ENCODE results near the gene MARS2.
"Not testable (repeated sequence)": the region's sequence is repeated elsewhere in the genome, so short reads cannot be mapped to it uniquely, and the experiment has no call there.

MARS2 gene

GRCh38 chr2:197706839-197707207 is 1.7 kb downstream of the MARS2 start:
- no peak for DNase-seq

- DNase-seq: peak in 1 of 5 experiments; percentile 45
Observed at GRCh38 chr2:197707316-197708213, 2.4 kb downstream of the MARS2 start.

- DNase-seq: no peak
Observed at GRCh38 chr2:197708331-197708730, 3.2 kb downstream of the MARS2 start.

- DNase-seq: not testable (repeated sequence)
Observed at GRCh38 chr2:197709140-197709539, 4.0 kb downstream of the MARS2 start.

- peak in 1 of 5 experiments; percentile 57 for DNase-seq
Observed at GRCh38 chr2:197710424-197711042, 5.4 kb downstream of the MARS2 start.

- DNase-seq: no peak
Observed at GRCh38 chr2:197711578-197711977, 6.4 kb downstream of the MARS2 start.

- DNase-seq: no peak
Observed at GRCh38 chr2:197713271-197713670, 8.1 kb downstream of the MARS2 start.

- DNase-seq: no peak
Observed at GRCh38 chr2:197717863-197718262, 12.7 kb downstream of the MARS2 start.

- no peak for DNase-seq
Observed at GRCh38 chr2:197727011-197727410, 21.8 kb downstream of the MARS2 start.

GRCh38 chr2:197728555-197729544 is 23.7 kb downstream of the MARS2 start:
- DNase-seq: not testable (repeated sequence)

GRCh38 chr2:197740200-197740599 is 35.0 kb downstream of the MARS2 start:
- DNase-seq: no peak

All from T-helper 2 cell (primary cell).